HG03108 (cell line): ENCODE results near the gene AADAC.
A peak's percentile ranks its signal among the peaks of the same experiment; 100 is the strongest.
"Not testable (repeated sequence)": the region's sequence is repeated elsewhere in the genome, so short reads cannot be mapped to it uniquely, and the experiment has no call there.

ENCODE experiments used
- ATAC-seq: cut with Tn5 transposase; IDR thresholded peaks from one replicate; pipeline ENCODE4 v1.9.1; 2021; ENCODE audit warnings: moderate library complexity; ENCODE audit not compliant: unreplicated experiment

The AADAC gene

GRCh38 chr3:151796105-151796680 is 17.7 kb upstream of the AADAC start:
- ATAC-seq = no peak

- no peak for ATAC-seq
Measured at GRCh38 chr3:151798466-151798865, 15.4 kb upstream of the AADAC start.

- ATAC-seq = no peak
Measured at GRCh38 chr3:151800431-151800830, 13.5 kb upstream of the AADAC start.

GRCh38 chr3:151804267-151804666 is 9.6 kb upstream of the AADAC start:
- no peak for ATAC-seq

- ATAC-seq = no peak
Measured at GRCh38 chr3:151806838-151807237, 7.1 kb upstream of the AADAC start.

GRCh38 chr3:151808926-151809325 is 5.0 kb upstream of the AADAC start:
- not testable (repeated sequence) for ATAC-seq

GRCh38 chr3:151811474-151811873 is 2.4 kb upstream of the AADAC start:
- no peak for ATAC-seq

GRCh38 chr3:151814588-151814987 is 672 bp downstream of the AADAC start:
- no peak for ATAC-seq

GRCh38 chr3:151816091-151816604 is 2.2 kb downstream of the AADAC start:
- no peak for ATAC-seq

GRCh38 chr3:151817473-151817872 is 3.6 kb downstream of the AADAC start:
- no peak for ATAC-seq

GRCh38 chr3:151818361-151818760 is 4.4 kb downstream of the AADAC start:
- no peak for ATAC-seq

- no peak for ATAC-seq
Measured at GRCh38 chr3:151819910-151820309, 6.0 kb downstream of the AADAC start.

- no peak for ATAC-seq
Measured at GRCh38 chr3:151827816-151828215, 13.9 kb downstream of the AADAC start.

- no peak for ATAC-seq
Measured at GRCh38 chr3:151835751-151836525, 22.0 kb downstream of the AADAC start.

- no peak for ATAC-seq
Measured at GRCh38 chr3:151837057-151837456, 23.1 kb downstream of the AADAC start.

- peak; percentile 60 for ATAC-seq
Measured at GRCh38 chr3:151838574-151839312, 24.8 kb downstream of the AADAC start.

- ATAC-seq = no peak
Measured at GRCh38 chr3:151839313-151839631, 25.4 kb downstream of the AADAC start.

- no peak for ATAC-seq
Measured at GRCh38 chr3:151841801-151842200, 27.9 kb downstream of the AADAC start.

GRCh38 chr3:151843275-151843674 is 29.4 kb downstream of the AADAC start:
- ATAC-seq = no peak

GRCh38 chr3:151845306-151845905 is 31.5 kb downstream of the AADAC start:
- no peak for ATAC-seq

GRCh38 chr3:151850065-151850464 is 36.1 kb downstream of the AADAC start:
- ATAC-seq = not testable (repeated sequence)
